HL-60/S4 treated with phorbol 12-myristate 13-acetate at 8.2 ng/mL for 4 days and 3 days (cell line): ENCODE measurements around the gene ADIRF.
"Not testable (repeated sequence)": the region's sequence is repeated elsewhere in the genome, so short reads cannot be mapped to it uniquely, and the experiment has no call there.

Experiments
- in situ Hi-C: fragments of 300-500 bp; cut with MboI; formaldehyde crosslinking; loops from 2 replicates; pipeline ENCODE4 v1.15.0; 2022; ENCODE audit warnings: low sequenced_read_pairs

Gene ADIRF

GRCh38 chr10:86976362-86977056 lies 8.2 kb downstream of the ADIRF start:
- in situ Hi-C loops, result no loop called here

DNA sequence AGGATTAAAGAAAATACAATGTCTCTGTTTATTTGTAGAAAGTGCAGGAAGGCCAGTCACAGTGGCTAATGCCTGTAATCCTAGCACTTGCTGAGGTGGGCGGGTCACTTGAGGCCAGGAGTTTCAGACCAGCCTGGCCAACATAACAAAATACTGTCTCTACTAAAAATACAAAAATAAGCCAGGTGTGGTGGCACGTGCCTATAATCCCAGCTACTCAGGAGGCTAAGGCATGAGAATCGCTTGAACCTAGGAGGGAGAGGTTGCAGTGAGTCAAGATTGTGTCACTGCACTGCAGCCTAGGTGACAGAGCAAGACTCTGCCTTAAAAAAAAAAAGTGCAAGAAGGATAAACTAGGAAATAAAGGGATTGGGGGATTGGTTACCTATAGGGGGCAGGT lies 10.2 kb downstream of the ADIRF start:
- in situ Hi-C loops, result not testable (repeated sequence)

DNA sequence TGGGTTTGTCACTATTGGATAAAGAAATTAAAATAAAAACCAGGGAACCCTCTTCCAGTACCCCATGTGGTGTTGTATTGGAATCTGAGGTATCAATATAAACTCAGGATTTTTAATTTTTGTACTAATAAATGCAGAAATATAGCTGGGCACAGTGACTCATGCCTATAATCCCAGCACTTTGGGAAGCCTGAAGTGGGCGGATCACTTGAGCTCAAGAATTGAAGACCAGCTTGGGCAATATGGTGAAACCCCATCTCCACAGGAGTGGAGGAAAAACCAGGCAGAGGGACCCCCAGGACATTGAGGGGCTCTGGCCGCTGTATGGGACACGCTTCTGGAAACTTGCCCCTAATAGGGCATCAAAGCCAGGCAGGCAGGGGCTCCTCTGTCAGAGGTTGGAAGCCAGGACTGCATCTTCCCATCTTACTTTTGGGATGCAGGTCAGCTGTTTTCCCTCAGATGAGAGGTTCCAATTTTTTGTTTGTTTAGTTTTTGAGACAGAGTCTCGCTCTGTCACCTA lies 11.1 kb downstream of the ADIRF start:
- in situ Hi-C loops, result no loop called here

DNA sequence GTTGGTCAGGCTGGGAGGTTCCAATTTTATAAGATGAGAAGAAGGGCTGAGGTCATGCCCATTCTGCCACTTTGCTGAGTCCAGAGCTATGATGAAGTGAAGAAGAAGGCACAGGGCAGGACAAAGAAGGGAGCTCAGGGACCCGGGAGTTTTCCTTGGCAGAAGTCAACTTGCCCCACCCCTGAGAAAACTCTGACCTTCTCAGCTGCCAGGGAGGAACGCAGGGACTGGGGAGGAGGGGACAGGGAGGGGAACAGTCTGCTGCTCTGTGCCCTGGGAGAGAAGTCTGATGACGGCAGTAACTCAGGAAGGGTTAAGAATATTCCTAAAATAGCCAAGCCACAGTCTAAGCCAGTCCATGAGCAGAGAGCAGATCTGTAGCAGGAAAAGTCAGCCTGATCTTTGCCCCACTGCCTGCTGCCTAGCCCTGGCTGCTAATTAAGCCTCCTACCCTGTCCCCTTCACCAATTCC lies 11.7 kb downstream of the ADIRF start:
- in situ Hi-C loops, result no loop called here

DNA sequence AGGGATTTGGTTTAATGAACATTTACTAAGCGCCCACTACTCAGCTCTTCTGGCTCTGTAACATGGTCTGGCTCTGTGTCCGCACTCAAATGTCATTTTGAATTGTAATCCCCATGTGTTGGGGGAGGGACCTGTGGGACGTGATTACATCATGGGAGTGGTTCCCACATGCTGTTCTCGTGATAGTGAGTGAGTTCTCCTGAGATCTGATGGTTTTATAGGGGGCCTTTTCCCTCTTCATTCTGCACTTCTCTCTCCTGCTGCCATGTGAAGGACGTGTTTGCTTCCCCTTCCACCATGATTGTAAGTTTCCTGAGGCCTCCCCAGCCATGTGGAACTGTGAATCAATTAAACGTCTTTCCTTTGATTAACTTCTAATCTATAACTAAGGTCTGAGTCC lies 12.7 kb downstream of the ADIRF start:
- in situ Hi-C loops, result not testable (repeated sequence)

DNA sequence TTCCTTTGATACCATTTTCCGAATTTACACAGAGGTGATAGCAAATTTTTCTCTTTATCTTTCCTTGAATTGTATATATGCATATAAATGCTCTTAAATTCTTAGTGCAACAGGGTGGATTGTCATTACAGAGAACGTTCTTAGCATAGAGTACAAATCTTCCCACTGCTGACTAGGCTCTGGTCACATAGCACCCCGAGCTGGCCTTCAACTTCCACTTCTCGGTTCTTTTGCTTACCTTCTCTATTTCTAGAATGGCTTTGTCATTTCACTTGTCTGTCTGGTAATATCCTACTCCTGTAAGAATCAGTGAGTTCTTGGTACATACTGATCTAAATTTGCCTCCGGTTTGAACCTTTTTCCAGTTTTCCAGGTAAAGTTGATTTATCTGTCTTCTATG lies 13.4 kb downstream of the ADIRF start:
- in situ Hi-C loops, result no loop called here

DNA sequence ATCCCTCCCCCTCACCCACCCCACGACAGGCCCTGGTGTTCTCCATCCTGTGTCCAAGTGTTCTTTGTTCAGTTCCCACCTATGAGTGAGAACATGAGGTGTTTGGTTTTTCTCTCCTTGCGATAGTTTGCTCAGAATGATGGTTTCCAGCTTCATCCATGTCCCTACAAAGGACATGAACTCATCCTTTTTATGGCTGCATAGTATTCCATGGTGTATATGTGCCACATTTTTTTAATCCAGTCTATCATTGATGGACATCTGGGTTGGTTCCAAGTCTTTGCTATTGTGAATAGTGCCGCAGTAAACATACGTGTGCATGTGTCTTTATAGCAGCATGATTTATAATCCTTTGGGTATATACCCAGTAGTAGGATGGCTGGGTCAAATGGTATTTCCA lies 16.2 kb downstream of the ADIRF start:
- in situ Hi-C loops, result not testable (repeated sequence)

GRCh38 chr10:86988520-86988919 lies 20.2 kb downstream of the ADIRF start:
- in situ Hi-C loops, result no loop called here

DNA sequence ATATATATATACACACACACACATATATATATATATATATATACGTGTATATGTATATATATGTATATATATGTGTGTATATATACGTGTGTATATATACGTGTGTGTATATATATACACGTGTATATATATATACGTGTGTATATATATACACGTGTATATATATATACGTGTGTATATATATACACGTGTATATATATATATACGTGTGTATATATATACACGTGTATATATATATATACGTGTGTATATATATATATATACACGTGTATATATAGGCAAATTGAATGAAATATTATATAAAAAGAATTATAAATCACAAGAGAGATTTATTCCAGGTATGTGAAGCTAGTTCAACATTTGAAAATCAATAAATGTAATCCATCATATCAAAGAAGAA lies 23.1 kb downstream of the ADIRF start:
- in situ Hi-C loops, result not testable (repeated sequence)

GRCh38 chr10:86992456-86992855 lies 24.2 kb downstream of the ADIRF start:
- in situ Hi-C loops, result no loop called here

GRCh38 chr10:86992929-86993328 lies 24.6 kb downstream of the ADIRF start:
- in situ Hi-C loops, result no loop called here

DNA sequence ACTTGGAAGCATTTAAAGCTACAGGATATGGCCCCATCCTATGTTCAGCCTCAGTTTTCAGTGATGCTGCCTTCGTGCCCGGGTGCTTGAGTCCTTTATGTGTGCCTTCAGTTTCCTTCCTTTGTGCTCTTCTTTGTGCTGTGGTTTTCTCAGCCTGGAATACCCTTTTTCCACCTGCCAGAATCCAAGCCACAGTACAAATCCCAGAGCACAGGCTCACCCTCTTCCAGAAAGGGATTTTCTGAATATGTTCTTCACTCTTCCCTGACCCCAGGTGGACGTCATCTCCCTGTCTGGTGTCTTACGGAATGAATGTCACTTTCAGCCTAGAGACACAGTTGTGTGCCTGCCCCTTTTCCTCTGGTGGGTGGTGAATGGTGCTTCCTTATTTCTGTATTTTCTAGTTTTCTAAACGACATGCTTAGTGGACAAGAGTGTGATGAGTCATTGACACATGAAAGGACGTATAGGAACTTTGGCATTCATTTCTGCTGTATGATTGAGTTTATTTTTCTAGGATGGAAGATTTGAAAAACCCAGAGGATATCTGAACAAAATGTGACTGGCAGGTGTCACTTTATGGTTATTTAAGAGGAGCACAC lies 31.6 kb downstream of the ADIRF start:
- in situ Hi-C loops, result not testable (repeated sequence)

DNA sequence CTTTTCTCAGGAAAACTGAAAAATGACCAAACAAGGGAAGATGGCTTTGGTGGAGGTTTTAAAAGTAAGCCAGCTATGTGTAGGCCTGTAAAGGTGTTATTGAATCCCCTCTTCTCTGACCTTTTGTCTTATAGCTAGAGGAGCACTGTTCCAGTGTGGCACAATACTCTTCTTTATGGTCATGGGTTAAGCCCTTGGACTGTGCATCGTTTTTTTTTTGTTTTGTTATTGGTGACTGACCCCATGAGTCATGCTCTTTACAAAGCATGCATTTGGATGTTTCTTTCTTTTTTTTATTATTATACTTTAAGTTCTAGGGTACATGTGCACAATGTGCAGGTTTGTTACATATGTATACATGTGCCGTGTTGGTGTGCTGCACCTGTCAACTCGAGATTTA lies 32.2 kb downstream of the ADIRF start:
- in situ Hi-C loops, result no loop called here

DNA sequence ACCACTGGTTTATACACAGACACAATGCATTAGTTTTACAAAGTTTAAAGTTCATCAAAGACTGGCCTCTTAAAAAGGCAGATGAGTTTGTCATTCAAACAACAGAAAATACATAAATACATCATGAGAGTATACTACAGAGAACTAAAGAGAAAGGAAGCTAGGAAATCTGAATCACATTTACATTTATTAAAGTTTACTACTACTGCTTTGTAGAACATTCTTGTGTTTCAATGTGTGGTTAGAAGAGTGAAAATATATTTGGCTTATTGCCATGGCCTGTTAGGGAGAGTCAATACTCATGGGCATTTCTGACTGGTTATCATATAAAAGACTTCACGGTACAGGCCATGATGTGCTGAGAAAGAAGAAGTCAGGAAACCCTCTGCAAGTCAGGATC lies 38.8 kb downstream of the ADIRF start:
- in situ Hi-C loops, result not testable (repeated sequence)

DNA sequence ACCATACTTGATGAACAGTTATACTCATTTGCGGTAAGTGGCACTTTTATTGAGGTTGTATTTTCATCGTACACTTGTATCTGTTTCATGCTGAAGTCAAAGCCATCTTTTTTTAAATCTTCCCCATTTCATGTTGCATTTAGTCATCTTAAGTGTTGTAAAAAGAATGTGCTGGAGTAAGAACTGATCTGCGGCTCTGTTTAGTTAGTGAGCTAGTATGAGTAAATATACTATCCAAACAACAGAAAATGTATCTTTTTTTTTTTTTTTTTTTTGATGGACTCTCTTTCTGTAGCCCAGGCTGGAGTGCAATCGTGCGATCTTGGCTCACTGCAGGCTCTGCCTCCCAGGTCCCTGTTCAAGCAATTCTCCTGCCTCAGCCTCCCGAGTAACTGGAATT lies 39.4 kb downstream of the ADIRF start:
- in situ Hi-C loops, result not testable (repeated sequence)

DNA sequence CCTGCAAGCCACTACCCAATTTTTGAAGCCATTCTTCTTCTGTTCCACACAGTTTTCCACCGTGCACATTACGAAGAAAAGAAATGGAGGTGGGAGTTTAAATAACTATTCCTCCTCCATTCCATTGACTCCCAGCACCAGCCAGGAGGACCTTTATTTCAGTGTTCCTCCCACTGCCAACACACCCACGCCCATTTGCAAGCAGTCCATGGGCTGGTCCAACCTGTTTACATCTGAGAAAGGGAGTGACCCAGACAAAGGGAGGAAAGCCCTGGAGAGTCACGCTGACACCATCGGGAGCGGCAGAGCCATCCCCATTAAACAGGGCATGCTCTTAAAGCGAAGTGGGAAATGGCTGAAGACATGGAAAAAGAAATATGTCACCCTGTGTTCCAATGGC lies 40.0 kb downstream of the ADIRF start:
- in situ Hi-C loops, result not testable (repeated sequence)

DNA sequence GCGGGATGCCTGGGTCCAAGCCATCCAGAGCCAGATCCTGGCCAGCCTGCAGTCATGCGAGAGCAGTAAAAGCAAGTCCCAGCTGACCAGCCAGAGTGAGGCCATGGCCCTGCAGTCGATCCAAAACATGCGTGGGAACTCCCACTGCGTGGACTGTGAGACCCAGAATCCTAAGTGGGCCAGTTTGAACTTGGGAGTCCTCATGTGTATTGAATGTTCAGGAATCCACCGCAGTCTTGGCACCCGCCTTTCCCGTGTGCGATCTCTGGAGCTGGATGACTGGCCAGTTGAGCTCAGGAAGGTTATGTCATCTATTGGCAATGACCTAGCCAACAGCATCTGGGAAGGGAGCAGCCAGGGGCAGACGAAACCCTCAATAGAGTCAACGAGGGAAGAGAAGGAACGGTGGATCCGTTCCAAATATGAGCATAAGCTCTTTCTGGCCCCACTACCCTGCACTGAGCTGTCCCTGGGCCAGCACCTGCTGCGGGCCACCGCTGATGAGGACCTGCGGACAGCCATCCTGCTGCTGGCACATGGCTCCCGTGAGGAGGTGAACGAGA lies 40.9 kb downstream of the ADIRF start:
- in situ Hi-C loops, result not testable (repeated sequence)

- in situ Hi-C loops, result not testable (repeated sequence)
Observed at GRCh38 chr10:87013528-87013927, 45.2 kb downstream of the ADIRF start.

DNA sequence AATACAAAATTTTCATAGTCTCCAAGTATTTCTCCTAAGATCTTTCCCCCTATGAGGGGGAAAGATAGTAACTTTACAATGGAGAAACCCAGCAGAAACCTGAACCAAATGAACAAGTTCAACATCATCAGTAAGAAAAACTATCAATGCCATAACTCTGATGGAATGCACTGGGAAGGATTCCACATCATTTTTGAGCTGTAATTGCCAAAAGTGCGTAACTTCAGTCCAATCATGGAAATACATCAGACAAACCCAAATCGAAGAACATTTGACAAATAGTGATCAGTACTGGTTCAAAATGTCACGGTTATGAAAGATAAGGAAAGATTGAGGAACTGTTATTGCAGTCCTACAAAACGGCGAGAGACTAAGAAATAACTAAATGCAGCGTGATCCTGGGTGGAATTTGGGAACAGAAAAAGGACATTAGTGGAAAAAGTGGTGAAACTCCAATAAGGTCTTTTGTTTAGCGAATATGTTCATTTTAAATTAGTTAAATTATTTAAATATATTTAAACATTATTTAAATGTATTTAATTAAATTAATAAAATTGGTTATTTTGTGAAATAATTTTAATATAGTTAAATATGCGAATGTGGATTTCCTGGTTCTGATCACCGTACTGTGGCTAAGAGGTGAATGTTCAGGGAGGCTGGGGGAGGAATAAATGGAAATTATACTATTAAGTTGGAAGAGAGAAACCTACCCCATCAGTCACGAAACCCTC lies 46.9 kb downstream of the ADIRF start:
- in situ Hi-C loops, result not testable (repeated sequence)

GRCh38 chr10:87018127-87018526 lies 49.8 kb downstream of the ADIRF start:
- in situ Hi-C loops, result not testable (repeated sequence)

DNA sequence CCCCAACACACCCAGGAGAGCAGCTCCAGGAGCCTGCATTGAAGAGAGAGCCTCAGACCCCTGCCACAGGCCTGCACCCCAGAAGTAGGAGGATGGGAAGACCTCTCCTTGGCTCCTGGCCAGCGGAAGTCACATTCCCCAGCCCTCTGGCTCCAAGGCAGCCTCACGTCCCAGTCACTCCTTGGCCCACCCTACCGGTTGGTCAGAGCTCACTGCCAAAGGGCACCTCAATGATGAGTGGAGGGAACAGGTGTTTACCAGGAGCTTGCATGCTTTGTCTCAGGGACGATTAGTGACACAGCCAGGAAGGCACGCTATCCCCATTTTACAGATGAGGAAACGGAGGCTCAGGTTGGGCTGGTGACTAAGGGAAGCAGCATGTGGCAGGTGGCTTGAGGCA lies 50.8 kb downstream of the ADIRF start:
- in situ Hi-C loops, result not testable (repeated sequence)
